GM04504 (cell line): ENCODE data around the gene MCCC2.
"Not testable (repeated sequence)": the region's sequence is repeated elsewhere in the genome, so short reads cannot be mapped to it uniquely, and the experiment has no call there.

Experiments used
- DNase-seq: peaks from one replicate; pipeline ENCODE4 v3.0.0-alpha.2; 2012; ENCODE audit warnings: low read depth

The MCCC2 gene

DNA sequence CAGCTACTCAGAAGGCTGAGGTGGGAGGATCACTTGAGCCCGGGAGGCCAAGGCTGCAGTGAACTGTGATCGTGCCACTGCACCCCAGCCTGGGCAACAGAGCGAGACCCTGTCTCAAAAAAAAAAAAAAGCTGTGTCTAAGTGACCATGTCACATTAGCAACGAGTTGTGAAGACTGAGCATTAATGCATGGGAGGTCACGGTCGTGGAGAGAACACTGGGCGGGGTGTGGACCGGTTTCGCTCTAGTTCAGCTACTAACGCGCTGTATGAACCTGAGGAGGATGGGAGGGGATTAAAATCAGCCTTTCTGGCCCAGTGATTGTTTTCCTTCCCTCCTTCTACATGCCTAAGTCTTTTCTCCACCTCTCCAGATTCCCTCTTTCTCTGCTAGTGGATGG lies 75.2 kb downstream of the MCCC2 start:
- no peak for DNase-seq

DNA sequence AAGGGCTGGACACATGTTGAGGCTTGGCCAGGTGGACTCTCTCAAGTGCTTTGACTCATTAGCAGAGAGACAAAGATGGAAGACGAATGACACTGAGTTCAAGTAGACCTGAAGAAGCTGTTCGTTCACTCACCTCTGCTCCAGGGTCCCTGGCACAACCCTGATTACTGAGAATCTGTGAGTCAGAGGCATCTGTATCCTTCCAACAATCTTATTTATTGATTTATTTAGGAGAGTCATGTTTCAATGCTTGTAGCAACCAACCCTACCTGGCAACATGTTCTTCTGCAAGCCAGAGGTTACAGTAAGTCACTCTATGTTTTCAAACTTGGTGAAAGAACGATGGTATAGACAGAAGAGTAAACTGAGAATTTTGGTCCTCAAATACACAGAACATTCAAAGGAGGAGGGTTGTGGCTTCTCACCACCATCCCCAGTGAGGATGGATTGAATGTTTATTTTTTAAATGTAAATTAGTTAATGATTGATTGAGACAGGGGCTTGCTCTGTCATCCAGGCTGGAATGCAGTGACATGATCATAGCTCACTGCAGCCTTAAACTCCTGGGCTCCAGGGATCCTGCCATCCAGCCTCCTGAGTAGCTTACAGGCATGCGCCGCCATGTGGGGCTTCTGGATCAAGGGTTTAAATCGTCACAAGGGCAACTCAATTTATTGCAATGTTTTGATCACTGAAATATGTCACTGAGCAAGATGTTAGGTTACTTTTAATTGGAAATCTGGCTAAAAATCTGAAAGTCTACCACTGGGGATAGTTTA lies 76.2 kb downstream of the MCCC2 start:
- no peak for DNase-seq

DNA sequence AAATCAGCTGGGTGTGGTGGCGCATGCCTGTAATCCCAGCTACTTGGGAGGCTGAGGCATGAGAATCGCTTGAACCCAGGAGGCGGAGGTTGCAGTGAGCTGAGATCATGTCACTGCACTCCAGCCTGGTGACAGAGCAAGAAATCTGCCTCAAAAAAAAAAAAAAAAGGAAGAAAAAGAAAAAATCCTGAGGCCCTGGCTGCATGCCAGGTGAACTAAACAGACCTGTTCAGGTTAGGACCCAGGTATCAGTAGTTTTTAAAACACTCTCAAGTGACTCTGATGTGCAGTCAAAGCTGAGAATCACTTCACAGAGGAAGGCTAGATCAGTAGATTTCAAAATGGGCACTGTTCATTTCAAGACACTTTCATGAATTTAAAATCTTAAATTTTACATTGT lies 77.5 kb downstream of the MCCC2 start:
- not testable (repeated sequence) for DNase-seq

DNA sequence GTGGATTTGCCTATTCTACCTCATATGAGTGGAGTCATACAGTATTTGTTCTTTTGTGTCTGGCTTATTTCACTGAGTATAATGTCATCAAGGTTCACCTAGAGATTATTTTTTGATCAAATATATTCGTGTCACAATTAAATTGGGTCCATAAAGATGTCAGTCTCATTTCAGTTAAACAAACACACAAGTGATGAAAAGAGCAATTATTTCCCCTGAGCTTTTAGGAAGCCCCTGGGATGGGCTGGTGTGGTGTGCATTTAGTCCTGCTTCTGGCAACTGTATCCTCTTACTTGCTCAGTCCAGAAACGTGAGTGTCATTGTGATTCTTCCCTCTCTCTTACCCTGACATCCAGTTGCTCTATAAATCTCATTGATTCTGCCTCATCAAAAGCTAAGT lies 79.2 kb downstream of the MCCC2 start:
- DNase-seq, result no peak

DNA sequence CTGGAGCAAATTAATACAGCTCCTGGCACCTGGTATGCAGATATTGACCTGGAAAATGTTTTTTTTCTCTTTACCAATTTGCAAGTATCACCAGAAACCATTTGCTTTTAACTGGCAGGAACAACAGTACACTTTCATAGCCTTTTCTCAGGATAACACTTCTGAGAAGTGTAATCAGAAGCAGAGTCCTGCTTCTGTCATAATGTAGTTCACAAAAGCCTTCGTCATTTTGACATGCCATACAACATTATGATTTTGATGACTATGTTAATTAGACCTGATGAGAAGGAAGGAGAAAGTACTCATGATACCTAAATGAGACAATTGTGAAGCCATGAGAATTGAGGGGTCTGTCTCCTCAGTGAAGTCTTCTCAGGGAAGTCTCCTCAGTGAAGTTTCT lies 90.8 kb downstream of the MCCC2 start:
- no peak for DNase-seq

DNA sequence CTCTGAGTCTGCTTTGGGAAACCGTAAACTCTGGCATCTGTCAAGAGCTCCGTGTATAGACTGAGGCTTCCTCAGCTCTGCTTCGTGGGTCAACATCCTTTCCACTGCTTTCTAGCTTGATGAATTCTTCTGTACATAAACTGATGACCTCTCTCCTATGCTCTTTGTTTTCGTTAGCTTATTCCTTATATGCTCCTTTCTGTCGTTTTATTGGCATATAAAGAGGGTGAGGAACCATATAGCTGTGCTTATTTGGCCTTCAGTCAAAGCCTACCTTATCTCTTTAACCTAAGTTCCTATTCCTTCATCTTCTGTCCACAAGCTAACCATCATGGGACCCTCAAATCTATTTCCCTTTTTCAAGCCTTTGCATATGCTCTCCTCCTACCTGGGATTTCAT lies 92.6 kb downstream of the MCCC2 start:
- no peak for DNase-seq

DNA sequence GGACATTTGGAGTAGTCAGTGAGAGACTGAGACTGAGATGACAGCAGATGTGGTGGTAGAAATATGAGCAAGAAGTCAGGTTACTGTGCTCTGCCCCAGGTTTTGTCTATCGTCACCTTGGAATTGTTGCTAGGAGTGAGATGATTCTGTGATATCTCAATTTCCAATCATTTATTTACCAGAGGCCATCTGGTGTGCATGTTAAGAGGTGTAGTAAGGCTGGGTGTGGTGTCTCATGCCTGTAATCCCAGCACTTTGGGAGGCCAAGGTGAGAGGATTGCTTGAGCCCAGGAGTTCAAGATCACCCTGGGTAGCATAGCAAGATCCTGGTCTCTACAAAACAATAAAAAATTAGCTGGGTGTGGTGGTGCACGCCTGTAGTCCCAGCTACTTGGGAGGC lies 93.4 kb downstream of the MCCC2 start:
- DNase-seq, result no peak

DNA sequence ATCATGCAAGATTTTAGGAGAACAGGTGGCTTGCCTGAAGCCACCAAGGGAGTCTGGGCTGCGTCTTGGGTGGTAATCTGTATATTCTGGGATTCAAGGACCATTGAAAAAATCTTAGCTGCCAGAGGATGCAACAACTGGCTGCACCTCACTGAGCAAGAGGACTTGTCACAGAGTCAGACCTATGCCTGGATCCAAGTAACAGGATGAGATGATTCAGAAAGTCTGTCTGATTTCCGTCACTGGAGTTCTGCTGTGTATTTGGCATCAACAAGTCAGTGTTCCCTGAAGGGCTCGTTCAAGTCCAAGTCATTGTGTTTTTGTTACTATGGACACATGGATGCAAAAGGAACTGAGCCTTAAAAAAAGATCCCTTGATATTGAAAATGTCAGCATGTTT lies 94.2 kb downstream of the MCCC2 start:
- DNase-seq, result no peak

DNA sequence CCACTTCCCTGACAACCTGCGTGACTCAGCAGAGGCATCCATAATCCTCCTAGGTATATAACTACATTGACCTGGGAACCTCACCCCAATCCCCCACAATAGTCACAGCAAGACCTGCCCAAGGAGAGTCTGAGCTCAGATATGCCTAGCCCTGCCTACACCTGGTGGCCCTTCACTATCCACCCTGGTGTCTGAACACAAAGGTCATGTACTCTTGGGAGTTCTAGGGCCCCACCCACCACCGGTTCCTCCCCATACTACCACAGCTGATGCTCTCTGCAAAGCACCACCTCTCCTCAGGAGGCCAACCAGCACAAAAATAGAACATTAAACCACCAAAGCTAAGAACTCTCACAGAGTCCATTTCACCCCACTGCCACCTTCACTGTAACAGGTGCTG lies 97.2 kb downstream of the MCCC2 start:
- DNase-seq, result no peak

DNA sequence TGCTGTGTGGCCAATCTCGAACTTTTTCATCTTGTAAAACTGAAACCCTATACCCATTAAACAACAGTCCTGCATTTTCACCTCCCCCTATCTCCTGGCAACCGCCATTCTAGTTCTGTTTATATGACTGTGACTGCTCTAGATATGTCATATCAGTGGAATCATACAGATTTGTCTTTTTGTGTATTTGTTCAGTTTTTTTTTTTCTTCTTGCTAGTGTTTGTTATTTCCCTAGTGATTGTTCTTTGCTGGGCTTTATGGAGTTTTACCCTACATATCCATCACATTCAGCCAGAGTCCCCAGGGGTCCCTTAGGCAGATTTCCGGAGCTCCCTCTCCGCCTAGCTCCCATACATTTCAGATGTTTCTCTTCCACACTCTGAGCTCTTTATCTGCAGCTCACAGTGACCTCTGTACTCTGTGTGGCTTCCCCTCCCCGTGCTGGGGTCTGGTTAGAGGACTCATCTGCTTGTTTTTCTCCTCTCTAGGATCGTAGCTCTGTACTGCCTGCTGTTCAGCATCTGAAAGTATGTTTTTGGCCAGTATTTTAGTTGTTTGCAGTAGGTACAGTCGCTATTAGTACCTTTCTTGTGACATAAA lies 106.8 kb downstream of the MCCC2 start:
- DNase-seq, result no peak

DNA sequence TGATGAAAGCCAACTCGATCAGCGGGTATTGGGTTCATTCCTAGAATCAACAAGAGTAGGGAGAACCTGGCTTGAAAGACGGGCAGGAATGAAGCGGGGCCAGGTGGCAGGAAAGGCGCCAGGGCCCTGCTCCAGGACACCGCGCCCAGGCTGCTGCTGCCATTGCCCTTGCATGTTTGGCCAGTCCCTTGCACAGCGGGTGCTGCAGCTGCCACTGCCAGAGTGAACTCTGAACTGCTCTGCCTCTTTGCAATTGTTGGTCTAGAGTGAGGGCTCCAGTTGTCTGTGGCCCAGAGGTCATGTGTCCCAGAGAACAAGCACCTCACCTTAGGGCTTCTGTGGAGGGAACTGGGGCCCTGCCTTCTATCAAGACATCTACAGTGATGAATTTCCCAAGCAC lies 107.9 kb downstream of the MCCC2 start:
- no peak for DNase-seq

DNA sequence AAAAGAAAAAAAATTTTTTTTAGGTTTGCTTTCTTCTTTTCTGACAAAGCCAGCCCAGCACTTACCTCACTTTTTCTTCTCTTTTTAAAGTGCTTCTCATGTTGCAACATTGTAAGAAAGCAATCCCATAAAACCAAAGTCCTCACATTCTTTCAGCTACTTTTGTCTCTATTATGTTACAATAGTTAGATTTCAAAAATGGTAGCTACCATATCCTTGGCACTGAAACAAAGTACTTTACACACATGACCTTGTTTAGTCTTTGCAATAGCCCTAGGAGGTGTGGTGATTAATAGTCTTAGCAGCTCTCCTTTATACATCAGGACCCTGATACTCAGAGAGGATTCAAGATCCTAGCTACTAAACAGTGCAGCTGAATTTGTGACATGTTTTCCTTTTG lies 108.5 kb downstream of the MCCC2 start:
- no peak for DNase-seq

DNA sequence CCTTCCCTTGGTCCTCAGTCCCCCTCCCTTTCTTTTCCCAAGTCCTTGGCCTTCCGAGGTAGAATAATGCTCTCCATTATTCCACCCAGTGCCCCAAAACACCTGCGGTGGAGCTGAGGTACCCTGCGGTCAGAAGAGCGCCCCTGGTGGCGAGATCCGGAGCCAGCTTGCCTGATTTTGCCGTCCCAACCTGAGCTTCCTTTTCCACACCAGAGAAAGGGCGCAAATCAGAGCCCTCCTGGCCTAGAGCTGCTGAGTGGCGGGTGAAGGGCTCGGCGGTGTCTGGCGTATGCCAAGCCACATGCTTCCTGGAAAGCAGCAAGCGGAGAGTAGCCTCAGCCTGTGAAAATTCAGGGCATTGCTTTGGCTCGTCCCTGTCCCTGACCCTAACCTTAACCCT lies 110.8 kb downstream of the MCCC2 start:
- DNase-seq, result no peak

DNA sequence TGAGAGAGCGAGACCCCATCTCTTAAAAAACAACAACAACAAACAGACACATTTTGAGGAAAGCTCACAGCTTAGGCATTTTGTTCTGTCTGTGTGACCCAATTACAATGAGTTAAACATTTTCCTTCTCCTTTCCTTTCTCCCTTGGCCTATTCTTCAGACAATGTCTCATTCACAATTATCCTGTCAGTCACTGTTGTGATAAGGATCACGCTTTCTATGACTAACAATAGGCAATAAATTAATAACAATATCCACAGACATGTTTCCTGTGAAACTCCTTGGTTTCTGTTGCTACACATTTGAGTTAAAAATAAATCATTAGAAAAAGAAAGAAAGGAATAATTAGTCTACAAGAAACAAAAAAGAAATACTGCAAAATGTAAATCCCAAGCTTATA lies 112.1 kb downstream of the MCCC2 start:
- no peak for DNase-seq

DNA sequence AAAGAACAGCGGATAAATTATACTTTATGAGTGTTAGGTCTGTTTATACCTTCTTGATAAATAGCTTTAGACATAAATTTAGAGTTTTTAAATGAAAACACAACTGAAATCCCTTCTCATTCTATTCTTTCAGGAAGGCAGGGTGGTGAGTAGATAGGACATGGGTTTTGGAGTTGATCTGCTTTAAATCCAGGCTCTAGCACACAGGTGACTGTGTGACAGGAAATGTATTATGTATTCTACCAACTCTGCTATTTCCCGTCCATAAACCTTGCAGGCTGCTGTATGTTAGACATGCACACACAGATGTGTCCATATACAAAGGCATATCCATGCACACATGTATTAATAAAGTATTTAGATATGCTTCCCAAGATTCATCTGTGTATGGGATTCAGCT lies 112.6 kb downstream of the MCCC2 start:
- DNase-seq, result no peak

DNA sequence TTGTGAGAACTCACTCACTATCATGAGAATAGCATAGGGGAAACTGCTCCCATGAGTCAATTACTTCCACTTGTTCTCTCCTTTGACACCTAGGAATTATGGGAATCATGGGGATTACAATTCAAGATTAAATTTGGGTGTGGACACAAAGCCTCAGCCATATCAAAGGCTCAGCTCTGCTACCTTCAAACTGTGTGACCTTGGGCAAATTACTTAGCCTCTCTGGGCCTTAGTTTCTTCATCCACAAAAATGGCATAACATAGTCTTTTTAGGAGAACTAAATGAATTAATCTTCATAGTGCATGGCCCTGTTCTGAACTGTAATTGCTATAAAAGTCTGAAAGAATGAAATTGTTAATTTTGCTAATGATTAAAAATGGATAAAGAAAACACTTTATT lies 113.7 kb downstream of the MCCC2 start:
- no peak for DNase-seq

DNA sequence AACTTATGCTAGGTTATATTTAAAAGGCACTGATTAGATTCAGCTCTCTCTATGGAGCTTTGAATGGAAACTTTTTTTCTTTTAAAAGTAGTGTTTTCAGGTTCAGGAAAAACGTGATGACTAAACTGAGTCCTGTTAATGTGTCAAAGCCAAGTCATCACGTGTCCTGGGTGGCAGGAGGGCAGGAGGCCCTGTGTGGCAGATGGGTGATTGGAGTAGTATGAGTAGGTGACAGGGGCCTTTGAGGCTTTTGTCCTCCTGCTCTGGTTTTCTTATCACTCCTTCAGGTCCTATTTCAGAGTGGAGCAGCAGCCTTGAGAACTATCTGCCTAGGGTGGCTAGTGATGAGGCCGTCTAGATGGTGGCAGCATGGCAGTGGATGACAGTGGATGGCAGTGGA lies 114.3 kb downstream of the MCCC2 start:
- DNase-seq, result no peak

DNA sequence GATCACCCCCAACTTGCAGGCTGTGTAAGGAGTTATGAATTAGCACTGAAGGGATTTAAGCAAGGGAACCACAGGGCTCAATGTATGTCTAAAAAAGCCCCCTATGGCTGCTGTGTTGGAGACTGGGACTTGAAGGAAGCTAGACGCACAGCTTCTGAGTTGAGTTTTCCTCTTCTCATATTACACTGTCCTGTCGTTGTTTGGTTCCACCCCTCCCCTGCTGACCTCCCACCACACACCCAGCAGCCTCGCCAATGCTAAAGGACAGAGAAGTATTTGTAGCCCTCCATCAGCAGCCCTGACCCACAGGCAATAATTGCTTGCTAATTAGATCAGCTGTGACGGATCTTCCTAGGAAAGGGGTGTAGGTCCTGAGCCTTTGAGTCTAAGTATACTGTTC lies 116.8 kb downstream of the MCCC2 start:
- no peak for DNase-seq

DNA sequence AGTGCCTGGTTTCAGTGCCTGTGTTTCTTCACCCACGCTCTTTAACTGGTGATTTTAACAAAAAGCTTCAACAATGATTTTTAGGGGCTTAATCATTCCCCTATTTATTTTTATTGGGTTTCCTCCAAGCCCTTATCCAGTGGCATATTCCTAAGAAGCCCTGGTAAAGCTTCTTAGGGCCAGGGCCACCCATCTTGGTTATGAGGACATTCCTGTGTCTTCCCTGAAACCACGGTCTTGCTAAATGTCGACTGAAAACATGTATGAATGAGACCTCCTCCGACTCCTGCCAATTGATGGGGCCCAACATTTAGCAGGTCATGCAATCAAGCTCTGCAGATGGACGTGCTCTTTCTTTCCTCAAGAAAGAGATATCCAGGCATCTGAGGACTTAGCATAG lies 118.3 kb downstream of the MCCC2 start:
- no peak for DNase-seq

DNA sequence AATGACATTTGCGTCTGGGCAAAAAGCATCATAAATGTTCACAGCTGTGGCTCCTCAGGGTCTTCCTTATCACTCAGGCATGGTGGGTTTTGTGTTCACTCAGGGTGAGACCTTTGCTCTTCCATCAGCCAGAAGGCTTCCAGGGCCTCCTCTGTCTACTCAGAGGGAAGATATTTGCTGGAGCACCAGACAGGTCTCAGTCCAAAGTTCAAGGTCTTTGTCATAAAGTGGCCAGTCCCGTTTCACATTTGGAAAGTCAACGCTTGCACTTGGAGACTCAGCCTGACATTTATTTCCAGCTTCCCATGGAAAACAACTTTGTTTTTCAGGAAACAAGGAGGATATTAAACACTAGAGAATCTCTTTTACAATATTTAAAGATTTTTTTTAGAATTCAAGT lies 119.8 kb downstream of the MCCC2 start:
- DNase-seq, result no peak
